ENCODE data around the gene PATZ1. TPM values are rescaled to one million over a fixed set of nuclear protein-coding genes. Genes with fewer than 3 reads are reported as not detected.

Gene PATZ1
- total and polyA plus RNA-seq, 9 of the 15 experiments (the other 6 are each of a cell fraction or from before 2014, with no cell fraction given) = 0.63 to 7.8 (median 4.2) TPM

- TF ChIP-seq, protein P1, sequence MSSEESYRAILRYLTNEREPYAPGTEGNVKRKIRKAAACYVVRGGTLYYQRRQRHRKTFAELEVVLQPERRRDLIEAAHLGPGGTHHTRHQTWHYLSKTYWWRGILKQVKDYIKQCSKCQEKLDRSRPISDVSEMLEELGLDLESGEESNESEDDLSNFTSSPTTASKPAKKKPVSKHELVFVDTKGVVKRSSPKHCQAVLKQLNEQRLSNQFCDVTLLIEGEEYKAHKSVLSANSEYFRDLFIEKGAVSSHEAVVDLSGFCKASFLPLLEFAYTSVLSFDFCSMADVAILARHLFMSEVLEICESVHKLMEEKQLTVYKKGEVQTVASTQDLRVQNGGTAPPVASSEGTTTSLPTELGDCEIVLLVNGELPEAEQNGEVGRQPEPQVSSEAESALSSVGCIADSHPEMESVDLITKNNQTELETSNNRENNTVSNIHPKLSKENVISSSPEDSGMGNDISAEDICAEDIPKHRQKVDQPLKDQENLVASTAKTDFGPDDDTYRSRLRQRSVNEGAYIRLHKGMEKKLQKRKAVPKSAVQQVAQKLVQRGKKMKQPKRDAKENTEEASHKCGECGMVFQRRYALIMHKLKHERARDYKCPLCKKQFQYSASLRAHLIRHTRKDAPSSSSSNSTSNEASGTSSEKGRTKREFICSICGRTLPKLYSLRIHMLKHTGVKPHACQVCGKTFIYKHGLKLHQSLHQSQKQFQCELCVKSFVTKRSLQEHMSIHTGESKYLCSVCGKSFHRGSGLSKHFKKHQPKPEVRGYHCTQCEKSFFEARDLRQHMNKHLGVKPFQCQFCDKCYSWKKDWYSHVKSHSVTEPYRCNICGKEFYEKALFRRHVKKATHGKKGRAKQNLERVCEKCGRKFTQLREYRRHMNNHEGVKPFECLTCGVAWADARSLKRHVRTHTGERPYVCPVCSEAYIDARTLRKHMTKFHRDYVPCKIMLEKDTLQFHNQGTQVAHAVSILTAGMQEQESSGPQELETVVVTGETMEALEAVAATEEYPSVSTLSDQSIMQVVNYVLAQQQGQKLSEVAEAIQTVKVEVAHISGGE (CRISPR knock-in tag; IDR thresholded peaks at IDR 0.05) = peak in 1 of 3 experiments; percentile 89; a peak in 1 of 6 replicates
- TF ChIP-seq NFYB (IDR thresholded peaks at IDR 0.05; ENCODE audit: extremely low read depth, insufficient read length) (no peak), ZNF830 (CRISPR knock-in tag; IDR thresholded peaks at IDR 0.05) (no peak), GATA2 (CRISPR knock-in tag; IDR thresholded peaks at IDR 0.05) (no peak), CBX8 (IDR thresholded peaks at IDR 0.05; ENCODE audit: borderline replicate concordance, extremely low read depth, low read depth, low read length, poor library complexity, severe bottlenecking) (no peak), ZNF398 (CRISPR knock-in tag; IDR thresholded peaks at IDR 0.05) (no peak), MAFF (IDR thresholded peaks at IDR 0.05; ENCODE audit: low read length) (no peak), KAT2B (IDR thresholded peaks at IDR 0.05; ENCODE audit: low read depth, low read length) (no peak), ZNF143 (CRISPR knock-in tag; IDR thresholded peaks at IDR 0.05) (no peak), MAX (CRISPR knock-in tag; IDR thresholded peaks at IDR 0.05) (peak; percentile 67), HLTF (IDR thresholded peaks at IDR 0.05) (no peak), XRCC4 (IDR thresholded peaks at IDR 0.05; ENCODE audit: extremely low read depth, insufficient read depth, insufficient read length) (no peak), BHLHE40 (IDR thresholded peaks at IDR 0.05; ENCODE audit: low read length) (peak; percentile 68; the same call in 1 of the 2 replicates)
- TF ChIP-seq, protein P2, sequence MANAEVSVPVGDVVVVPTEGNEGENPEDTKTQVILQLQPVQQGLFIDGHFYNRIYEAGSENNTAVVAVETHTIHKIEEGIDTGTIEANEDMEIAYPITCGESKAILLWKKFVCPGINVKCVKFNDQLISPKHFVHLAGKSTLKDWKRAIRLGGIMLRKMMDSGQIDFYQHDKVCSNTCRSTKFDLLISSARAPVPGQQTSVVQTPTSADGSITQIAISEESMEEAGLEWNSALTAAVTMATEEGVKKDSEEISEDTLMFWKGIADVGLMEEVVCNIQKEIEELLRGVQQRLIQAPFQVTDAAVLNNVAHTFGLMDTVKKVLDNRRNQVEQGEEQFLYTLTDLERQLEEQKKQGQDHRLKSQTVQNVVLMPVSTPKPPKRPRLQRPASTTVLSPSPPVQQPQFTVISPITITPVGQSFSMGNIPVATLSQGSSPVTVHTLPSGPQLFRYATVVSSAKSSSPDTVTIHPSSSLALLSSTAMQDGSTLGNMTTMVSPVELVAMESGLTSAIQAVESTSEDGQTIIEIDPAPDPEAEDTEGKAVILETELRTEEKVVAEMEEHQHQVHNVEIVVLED (CRISPR knock-in tag; IDR thresholded peaks at IDR 0.05) = peak; percentile 88
- TF ChIP-seq, protein P3, sequence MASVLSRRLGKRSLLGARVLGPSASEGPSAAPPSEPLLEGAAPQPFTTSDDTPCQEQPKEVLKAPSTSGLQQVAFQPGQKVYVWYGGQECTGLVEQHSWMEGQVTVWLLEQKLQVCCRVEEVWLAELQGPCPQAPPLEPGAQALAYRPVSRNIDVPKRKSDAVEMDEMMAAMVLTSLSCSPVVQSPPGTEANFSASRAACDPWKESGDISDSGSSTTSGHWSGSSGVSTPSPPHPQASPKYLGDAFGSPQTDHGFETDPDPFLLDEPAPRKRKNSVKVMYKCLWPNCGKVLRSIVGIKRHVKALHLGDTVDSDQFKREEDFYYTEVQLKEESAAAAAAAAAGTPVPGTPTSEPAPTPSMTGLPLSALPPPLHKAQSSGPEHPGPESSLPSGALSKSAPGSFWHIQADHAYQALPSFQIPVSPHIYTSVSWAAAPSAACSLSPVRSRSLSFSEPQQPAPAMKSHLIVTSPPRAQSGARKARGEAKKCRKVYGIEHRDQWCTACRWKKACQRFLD (CRISPR knock-in tag; IDR thresholded peaks at IDR 0.05) = peak; percentile 95
- TF ChIP-seq, protein P4, sequence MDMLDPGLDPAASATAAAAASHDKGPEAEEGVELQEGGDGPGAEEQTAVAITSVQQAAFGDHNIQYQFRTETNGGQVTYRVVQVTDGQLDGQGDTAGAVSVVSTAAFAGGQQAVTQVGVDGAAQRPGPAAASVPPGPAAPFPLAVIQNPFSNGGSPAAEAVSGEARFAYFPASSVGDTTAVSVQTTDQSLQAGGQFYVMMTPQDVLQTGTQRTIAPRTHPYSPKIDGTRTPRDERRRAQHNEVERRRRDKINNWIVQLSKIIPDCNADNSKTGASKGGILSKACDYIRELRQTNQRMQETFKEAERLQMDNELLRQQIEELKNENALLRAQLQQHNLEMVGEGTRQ (CRISPR knock-in tag; IDR thresholded peaks at IDR 0.05) = no peak
These were observed 553 bp downstream of the PATZ1 start (continued) for GRCh38 chr22:31345331-31346254.

Data from K562 (cell line).